Renal cortical epithelial cell (primary cell): ENCODE data around the gene ADORA2A. TPM values are rescaled to one million over a fixed set of nuclear protein-coding genes. Genes with fewer than 3 reads are reported as not detected.

Experiments used
- DNase-seq: peaks from one replicate; pipeline ENCODE4 v3.0.0-alpha.2; 2011; ENCODE audit warnings: low read depth
- total RNA-seq: library from RNA; depleted of rRNA; stranded (reverse); fragments of >200 nt; gene quantifications from 2 replicates; pipeline ENCODE4 v1.2.3, GENCODE V29; 2014

Gene ADORA2A
- total RNA-seq, 1 donor from 2014 or later, result 0.80 TPM

GRCh38 chr22:24453853-24454252 is 26.5 kb downstream of the ADORA2A start:
- DNase-seq, result no peak

- DNase-seq, result no peak
These were observed 27.6 kb downstream of the ADORA2A start for GRCh38 chr22:24455039-24455438.

GRCh38 chr22:24455751-24456426 is 28.5 kb downstream of the ADORA2A start:
- DNase-seq, result no peak

- DNase-seq, result no peak
These were observed 30.6 kb downstream of the ADORA2A start for GRCh38 chr22:24457894-24458420.

GRCh38 chr22:24459911-24460310 is 32.5 kb downstream of the ADORA2A start:
- DNase-seq, result no peak

DNA sequence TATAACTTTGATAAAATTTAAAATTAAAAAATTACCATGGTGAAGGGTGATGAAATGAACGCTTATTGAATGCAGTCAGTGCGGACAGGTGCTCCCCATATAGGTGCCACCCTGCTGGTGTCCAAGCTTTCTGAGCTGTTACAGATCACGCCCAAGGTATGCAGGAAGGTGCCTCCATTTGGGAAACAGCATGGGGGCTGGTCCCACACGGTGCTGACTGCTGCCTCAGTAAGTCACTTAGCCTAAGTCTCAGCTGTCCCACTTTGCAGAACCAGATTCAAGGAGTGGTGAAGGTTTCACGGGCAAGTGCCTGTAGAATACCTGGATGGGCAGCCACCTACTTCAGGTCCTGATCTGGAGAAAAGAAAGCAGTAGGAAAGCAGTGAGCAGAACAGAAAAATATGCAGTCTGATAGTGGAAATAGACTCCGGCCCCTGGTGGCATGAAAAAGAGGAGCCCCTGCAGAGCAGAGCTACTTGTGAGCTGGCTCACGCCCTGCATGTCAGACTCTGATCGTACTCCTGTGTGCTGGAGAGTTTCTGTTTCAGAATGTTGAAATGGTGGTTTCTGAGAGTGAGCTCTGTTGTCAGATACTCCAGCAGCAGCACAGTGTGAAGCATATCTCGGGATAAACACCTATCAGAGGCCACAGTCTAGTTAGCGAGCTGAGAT is 33.2 kb downstream of the ADORA2A start:
- no peak for DNase-seq

- no peak for DNase-seq
These were observed 35.8 kb downstream of the ADORA2A start for GRCh38 chr22:24463071-24463760.

DNA sequence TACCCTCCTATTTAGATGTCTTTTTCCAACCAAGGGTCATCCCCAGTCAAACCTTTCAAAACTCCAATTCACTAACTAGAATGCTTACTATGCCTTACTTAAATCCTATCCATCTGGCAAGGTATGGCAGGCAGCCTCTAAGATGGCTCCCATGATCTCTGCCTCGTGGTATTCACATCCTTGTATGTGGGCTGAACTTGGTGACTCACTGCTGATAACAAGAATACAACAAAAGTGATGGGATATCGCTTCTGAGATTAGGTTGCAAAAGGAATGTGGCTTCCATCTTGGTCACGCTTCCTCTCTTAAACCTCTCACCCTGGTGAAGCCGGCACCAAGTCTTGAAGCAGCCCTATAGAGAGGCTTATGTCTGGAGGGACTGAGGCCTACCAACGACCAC is 38.2 kb downstream of the ADORA2A start:
- no peak for DNase-seq

- DNase-seq, result no peak
These were observed 38.6 kb downstream of the ADORA2A start for GRCh38 chr22:24465975-24466374.

- DNase-seq, result peak; percentile 75
These were observed 39.4 kb downstream of the ADORA2A start for GRCh38 chr22:24466716-24467328.

DNA sequence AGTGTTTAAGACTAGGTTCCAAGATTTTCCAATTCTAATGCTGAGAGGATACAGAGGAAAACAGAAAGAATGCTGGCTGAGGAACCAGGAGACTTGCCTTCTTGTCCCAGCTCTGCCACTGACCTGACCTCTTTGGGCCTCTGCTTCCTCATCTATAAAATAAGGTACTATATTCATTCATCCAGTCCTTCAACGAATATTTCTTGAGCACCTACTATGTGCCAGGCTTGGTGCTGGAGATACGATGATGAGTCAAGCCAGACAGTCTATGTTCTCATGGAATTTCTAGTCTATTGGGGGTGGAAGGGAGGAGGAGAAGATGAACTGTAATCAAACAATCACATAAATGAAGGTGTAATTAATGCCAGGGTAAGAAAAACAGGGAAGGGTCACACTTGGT is 39.9 kb downstream of the ADORA2A start:
- no peak for DNase-seq

- no peak for DNase-seq
These were observed 44.2 kb downstream of the ADORA2A start for GRCh38 chr22:24471570-24471969.

DNA sequence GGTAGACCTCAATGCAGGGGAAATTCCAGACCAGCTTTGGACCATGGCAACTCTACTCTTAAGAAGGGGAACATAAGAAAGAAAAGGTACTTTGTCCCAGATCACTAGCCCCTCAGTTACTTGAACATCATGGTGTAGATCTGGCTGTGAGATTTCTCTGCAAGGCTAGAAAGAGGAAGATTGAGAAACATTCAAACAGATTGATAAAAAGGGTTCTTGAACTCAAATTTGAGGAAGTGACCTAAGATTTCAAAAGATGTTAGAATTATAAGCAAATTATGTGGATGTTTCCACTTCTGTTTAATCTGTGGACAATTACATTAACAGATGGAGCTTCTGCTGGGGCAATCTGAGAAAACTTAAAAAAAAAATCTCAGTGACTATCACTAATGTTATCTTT is 45.9 kb downstream of the ADORA2A start:
- DNase-seq, result no peak

DNA sequence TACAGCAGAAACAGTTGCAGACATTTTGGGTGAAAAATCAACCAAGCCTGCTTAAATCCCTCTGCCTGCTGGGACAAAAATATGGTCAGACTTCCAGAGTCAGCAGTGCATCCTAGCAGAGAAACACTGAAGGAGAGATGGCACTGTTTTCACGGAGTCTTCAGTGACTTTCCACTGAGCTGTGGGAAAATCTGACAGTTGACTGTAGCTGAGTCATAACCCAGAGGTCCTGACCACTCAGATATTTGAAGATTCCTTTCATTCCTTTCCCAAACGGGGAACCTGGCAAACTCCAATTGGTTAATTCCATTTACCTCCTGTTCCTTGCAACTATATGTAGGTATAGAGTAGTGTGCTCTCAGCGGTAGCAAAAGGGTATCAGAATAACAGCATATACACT is 46.8 kb downstream of the ADORA2A start:
- peak; percentile 95 for DNase-seq

DNA sequence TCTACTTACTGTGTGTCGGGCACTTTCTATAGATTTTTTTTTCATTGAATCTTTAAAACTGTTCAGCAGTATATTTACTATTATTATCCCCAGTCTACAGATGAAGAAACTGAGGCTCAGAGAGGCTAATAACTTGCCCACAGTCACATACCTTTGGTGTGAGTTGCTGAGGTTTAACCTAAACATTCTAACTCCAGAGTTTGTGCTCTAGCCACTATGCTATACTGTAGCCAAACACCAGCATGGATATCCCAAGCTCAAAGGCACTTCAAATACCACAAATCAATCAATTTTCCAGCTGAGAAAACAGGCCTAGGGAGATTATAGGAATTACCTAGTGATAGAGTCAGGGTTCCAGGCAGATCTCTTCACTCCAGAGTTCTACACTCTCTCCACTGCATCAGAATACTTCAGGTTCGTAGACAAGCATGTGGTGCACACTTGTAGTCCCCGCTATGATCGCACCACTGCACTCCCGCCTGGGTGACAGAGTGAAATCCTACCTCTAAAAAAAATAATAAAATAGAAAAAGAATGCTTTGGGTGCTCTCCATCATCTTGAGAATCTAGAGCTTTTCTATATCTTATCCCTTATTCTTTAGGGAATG is 47.4 kb downstream of the ADORA2A start:
- DNase-seq, result no peak

GRCh38 chr22:24481641-24482040 is 54.2 kb downstream of the ADORA2A start:
- DNase-seq, result peak; percentile 72

DNA sequence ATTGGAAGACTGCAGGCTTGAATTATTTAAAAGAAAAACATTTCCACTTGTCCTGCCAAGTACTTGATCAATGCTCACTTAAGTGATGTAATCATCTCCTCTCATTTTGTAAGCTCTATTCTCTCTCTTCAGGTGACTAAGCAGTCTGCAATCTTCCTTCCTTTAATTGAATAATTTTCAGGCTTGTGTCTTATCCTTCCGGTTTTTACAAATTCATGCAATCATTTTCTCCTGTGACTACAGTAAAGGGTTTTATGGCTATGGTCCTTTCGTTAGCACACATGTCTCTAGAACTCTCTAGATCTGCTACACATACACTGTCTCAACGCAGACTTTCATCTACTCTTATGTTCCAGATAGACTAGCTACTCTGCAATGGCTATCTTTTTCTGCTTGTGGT is 55.2 kb downstream of the ADORA2A start:
- peak; percentile 90 for DNase-seq

DNA sequence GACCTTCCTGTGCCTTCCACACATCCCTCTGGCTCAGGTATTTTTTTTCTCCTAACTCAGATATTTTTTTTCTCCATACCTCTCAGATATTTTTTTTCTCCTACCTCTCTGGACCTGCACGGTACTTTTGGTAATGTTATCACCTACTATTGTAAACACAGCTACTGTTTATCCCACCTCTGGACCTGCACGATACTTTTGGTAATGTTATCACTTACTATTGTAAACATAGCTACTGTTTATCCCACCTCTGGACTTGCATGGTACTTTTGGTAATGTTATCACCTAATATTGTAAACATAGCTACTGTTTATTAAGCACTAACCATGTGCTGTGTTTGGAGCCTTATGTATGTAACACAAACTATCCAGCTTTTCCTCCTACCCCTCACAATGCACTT is 55.6 kb downstream of the ADORA2A start:
- no peak for DNase-seq

DNA sequence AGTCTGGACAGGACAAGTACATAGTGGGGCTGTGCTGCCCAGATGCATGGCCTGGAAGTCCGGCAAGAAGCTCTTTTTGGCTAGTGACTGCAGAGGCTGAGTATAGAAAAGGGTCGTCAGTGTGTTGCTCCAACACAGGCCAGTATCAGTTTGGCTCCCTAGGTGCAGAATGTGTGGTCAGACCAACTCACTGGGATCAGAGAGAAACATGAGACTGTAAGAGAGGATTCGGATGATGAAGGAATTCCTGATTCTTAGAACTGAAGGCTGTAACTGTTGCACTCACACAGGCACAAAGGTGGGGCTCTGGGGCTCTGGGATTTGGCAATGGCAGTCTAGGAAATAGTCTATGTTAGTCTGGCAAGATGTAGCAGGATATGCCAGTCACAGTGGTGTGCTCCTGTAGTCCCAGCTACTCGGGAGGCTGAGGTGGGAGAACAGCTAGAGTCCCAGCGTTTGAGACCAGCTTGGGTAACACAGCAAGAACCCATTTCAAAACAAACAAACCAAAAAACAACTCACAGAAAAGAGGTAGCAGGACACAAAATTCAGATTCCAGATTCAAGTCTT is 56.7 kb downstream of the ADORA2A start:
- DNase-seq, result no peak

GRCh38 chr22:24485170-24485569 is 57.8 kb downstream of the ADORA2A start:
- no peak for DNase-seq

DNA sequence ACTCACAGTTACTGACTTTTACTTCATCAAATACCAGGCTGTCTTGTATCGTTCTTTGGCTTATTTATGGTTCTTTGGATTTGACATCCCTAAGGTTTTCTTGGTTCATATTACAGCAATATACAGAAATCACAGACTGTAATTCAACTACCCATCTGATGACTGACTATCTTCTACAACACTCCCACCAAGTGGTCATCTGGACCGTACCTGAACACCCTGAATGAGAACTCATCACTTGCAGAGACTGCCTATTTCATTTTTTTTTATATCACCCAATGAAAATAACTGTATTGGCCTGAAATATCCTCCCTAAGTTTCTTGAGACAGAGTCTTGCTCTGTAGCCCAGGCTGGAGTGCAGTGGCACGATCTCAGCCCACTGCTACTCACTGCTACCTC is 58.2 kb downstream of the ADORA2A start:
- DNase-seq, result no peak

DNA sequence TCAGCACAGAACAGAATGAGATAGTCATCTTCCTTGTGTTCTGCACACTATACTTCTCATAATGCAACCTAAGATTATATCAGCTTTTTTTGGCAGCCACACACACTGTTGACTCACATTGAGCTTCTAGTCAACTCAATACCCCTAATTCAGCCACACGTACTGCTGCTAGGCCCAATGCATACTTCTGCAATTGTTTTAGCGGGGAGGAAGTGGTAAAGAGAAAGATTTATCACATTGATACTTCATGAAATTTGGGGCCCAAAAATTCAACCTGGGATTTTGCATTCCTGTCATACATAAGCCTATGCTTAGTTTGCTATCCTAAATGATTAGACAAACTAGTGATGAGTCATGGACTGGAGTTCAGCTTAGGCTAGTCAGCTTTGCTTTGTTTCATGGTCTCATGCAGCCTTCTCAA is 59.1 kb downstream of the ADORA2A start:
- peak; percentile 72 for DNase-seq
